ENCODE measurements around the gene GRIK4.

GRIK4 gene

GRCh38 chr11:120509346-120510053 lies 2.0 kb upstream of the GRIK4 start:
- DNase-seq (ENCODE audit: low spot score) = no peak

- DNase-seq (ENCODE audit: low spot score) = no peak
Measured at GRCh38 chr11:120510406-120511115, 987 bp upstream of the GRIK4 start.

GRCh38 chr11:120511820-120512738 lies 531 bp downstream of the GRIK4 start:
- no peak for DNase-seq (ENCODE audit: low spot score)

GRCh38 chr11:120512739-120513435 lies 1.3 kb downstream of the GRIK4 start:
- no peak for DNase-seq (ENCODE audit: low spot score)

- DNase-seq (ENCODE audit: low spot score) = no peak
Measured at GRCh38 chr11:120513436-120514315, 2.1 kb downstream of the GRIK4 start.

GRCh38 chr11:120514541-120515121 lies 3.1 kb downstream of the GRIK4 start:
- no peak for DNase-seq (ENCODE audit: low spot score)

- DNase-seq (ENCODE audit: low spot score) = no peak
Measured at GRCh38 chr11:120515186-120515723, 3.7 kb downstream of the GRIK4 start.

- no peak for DNase-seq (ENCODE audit: low spot score)
Measured at GRCh38 chr11:120516461-120517389, 5.2 kb downstream of the GRIK4 start.

- no peak for DNase-seq (ENCODE audit: low spot score)
Measured at GRCh38 chr11:120517390-120517761, 5.8 kb downstream of the GRIK4 start.

- DNase-seq (ENCODE audit: low spot score) = no peak
Measured at GRCh38 chr11:120517801-120518291, 6.3 kb downstream of the GRIK4 start.

- no peak for DNase-seq (ENCODE audit: low spot score)
Measured at GRCh38 chr11:120518356-120518755, 6.8 kb downstream of the GRIK4 start.

- DNase-seq (ENCODE audit: low spot score) = no peak
Measured at GRCh38 chr11:120519474-120519873, 7.9 kb downstream of the GRIK4 start.

- no peak for DNase-seq (ENCODE audit: low spot score)
Measured at GRCh38 chr11:120520091-120520822, 8.7 kb downstream of the GRIK4 start.

GRCh38 chr11:120521176-120521575 lies 9.6 kb downstream of the GRIK4 start:
- no peak for DNase-seq (ENCODE audit: low spot score)

GRCh38 chr11:120522021-120522420 lies 10.5 kb downstream of the GRIK4 start:
- DNase-seq (ENCODE audit: low spot score) = no peak

- no peak for DNase-seq (ENCODE audit: low spot score)
Measured at GRCh38 chr11:120522736-120523135, 11.2 kb downstream of the GRIK4 start.

GRCh38 chr11:120523196-120523595 lies 11.6 kb downstream of the GRIK4 start:
- no peak for DNase-seq (ENCODE audit: low spot score)

- no peak for DNase-seq (ENCODE audit: low spot score)
Measured at GRCh38 chr11:120524536-120525085, 13.1 kb downstream of the GRIK4 start.
